ENCODE measurements around the gene GRIN2C. TPM values are rescaled to one million over a fixed set of nuclear protein-coding genes. Genes with fewer than 3 reads are reported as not detected.
"Not testable (repeated sequence)": the region's sequence is repeated elsewhere in the genome, so short reads cannot be mapped to it uniquely, and the experiment has no call there.

GRIN2C gene
- 0.98 TPM for total RNA-seq

DNA sequence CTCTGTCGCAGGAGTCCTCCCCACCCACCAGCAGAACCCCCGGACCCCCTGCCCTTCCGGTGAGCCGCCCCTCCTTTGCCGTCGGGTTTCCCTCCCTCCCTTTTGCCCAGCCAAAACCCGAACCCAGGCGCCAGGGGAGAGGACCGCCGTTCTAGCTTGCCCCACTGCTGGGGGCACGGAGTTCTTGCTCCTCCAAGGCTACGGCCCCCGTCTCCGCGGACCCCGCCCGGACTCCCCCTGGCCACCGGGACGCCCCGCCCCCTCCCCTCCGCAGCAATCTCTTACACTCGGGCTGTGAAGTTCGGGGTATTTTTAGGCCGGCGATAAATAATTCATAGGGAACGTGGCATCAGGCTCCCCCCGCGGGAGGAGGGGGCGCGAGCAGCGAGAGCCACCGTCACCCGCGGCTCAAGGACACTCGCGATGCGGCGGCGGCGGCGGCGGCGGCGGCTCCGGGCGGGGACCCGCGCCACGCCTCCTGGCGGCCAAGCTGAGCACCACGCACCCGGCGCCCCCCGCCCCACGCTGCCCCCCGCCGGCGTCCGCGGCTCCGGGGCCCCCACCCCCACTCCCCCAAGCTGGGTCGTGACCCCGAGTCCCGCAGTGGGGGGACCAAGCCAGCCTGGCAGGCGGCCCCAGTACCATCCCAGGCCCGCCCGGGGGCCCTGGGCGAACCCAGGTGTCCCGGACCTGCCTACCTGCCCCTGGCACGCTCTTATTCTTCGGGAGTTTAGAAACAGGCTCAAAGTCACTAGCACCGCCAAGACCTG is at the start of gene GRIN2C:
Gene GRIN2C, minus strand, starts transcription at position 427 of the 770 bp plus-strand sequence. CDS start 4,793 bp downstream, outside the sequence.
- no peak for DNase-seq (ENCODE audit: low spot score)
- no peak for ATAC-seq
- intact Hi-C loops (cut with DNase I), result no loop called here

DNA sequence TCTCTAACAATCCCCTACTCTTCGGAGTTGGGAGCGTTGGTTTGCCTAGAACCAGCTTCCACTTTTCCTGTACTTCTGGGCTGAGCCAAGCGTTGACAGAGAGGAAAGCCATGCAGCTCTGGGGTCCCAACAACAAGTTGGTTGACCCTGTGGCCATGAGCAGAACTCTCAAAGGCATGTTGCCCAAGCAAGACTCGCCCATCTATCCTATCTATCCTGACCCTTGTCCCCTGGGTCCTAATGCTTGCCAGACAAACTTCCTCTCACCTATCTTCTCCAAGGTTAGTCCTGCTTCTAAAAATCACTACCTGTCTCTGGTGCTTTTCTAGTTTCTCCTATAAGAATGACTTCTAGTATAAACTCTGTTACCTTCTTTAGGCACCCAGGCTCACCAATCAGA is 49.4 kb upstream of the GRIN2C start:
- DNase-seq (ENCODE audit: low spot score); intact Hi-C loops (cut with DNase I); ATAC-seq: not testable (repeated sequence)

DNA sequence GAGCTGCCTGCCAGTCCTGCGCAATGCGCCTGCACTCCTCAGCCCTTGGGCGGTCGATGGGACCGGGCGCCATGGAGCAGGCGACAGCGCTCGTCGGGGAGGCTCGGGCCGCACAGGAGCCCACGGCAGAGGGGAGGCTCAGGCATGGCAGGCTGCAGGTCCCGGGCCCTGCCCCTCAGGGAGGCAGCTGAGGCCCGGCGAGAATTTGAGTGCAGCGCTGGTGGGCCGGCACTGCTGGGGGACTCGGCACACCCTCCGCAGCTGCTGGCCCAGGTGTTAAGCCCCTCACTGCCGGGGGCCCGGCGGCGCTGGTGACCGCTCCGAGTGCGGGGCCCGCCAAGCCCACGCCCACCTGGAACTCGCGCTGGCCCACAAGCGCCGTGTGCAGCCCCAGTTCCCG is 47.3 kb upstream of the GRIN2C start:
- ATAC-seq, result no peak
- intact Hi-C loops (cut with DNase I), result no loop called here
- DNase-seq (ENCODE audit: low spot score), result no peak

DNA sequence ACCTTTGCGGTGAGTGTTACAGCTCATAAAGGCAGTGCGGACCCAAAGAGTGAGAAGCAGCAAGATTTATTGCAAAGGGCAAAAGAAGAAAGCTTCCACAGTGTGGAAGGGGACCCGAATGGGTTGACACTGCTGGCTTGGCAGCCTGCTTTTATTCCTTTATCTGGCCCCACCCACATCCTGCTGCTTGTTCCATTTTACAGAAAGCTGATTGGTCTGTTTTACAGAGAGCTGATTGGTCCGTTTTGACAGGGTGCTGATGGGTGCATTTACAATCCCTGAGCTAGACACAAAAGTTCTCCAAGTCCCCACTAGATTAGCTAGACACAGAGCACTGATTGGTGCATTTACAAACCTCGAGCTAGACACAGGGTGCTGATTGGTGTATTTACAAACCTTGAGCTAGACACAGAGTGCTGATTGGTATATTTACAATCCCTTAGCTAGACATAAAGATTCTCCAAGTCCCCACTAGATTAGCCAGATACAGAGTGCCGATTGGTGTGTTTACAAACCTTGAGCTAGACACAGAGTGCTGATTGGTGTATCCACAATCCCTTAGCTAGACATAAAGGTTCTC is 46.6 kb upstream of the GRIN2C start:
- ATAC-seq; intact Hi-C loops (cut with DNase I); DNase-seq (ENCODE audit: low spot score): not testable (repeated sequence)

DNA sequence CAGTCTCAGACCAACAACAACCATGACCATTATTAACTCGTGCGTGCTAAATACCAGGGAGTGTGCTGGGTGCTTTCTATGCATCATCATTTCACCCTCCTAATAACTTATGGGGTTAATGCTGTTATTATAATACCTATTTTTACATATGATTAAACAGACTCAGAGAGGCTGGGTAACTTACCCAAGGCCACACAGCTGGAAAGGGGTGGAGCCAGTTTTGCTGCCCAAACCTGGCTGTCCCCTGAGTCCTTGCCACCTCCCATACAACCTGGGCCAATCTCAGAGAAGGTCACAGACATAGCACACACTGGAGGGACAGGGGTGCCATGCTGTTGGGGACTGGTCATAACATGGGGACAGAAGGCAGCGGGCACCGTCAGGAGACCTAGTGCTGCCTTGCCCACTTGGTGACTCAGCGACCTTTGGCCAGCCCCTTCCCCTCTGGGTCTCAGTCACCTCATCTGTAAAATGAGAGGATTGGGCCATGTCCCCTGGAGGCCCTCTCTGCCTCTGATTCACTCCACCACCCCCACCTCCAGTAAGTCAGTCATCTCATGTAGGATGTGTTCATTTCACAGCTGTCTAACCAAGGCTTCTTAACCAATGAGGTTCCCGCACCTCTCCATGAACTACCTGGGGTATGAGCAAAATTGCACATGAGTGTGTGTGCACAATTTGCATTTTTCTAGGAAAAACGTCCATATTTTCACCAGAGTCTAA is 45.2 kb upstream of the GRIN2C start:
- intact Hi-C loops (cut with DNase I), result no loop called here
- no peak for ATAC-seq

DNA sequence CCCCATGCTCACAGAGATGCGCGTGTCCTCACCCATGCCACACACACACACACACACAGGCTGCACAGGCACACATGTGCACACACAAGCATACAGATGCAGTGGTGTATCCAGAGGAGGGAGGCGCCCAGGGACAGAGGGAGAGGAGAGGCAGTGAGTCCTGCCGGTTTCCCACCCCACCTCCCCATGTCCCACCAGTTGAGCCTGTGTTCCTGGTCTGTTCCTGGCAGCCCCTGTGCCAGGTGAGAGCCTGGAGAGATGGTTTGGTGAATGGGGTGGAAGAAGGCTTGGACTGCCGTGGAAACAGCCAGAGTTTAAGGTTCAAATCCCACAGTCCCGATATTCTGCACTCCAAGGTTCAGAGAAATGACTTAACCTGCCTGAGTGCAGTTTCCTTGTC is 44.0 kb upstream of the GRIN2C start:
- intact Hi-C loops (cut with DNase I), result no loop called here
- DNase-seq (ENCODE audit: low spot score) (no peak), ATAC-seq (no peak)

More for the DNA sequence above, 45.2 kb upstream of the GRIN2C start:
- DNase-seq (ENCODE audit: low spot score), result no peak

DNA sequence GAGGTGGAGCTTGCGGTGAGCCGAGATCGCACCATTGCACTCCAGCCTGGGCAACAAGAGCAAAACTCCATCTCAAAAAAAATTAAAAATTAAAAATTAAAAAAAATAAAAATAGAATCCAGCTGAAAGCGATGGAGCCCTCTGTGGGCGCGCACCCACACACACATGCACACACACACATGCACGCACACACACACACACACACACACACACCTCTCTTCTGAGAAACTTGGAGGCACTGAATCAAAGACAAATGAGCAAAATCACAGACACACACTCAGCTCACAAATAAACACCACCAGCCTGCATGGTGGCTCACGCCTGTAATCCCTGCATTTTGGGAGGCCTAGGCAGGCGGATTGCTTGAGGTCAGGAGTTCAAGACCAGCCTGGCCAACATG is 43.3 kb upstream of the GRIN2C start:
- intact Hi-C loops (cut with DNase I), result no loop called here
- ATAC-seq, result no peak
- no peak for DNase-seq (ENCODE audit: low spot score)

DNA sequence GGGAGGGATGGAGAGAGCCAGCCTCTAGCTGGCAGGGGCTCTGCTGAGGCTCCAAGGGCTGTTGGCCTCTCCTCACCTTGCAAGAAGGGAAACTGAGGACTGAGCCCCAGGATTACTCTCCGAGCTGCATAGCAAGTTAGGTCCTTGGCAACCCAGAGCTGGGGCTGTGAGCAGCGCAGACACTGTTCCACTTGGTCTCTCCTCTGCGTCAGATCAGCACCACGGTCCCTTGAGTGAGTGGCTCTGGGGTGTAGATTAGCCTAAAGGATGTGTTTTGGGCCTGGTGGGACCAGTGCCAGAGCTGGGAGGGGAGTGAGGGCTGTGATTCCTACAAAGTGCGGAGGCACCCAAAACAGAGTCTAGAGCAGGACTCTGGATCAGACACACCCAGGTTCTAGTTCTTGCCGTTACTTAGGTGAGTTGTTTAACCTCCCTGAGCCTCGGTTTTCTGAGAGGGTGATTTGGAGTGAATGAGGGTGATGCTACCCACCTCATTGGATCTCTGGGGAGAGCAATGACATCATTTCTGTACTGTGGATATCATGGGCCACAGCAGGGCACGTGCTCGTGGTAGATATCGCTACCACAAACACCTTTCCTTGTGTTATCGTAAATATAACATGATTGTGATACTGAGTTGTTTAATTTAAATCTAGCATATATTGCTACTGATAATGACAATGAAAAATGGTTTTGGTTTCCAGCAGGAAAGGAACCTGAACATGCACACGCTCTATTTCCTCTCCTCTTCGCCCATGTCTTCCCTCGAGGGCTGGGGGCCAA is 41.9 kb upstream of the GRIN2C start:
- intact Hi-C loops (cut with DNase I), result no loop called here
- no peak for DNase-seq (ENCODE audit: low spot score)
- ATAC-seq, result no peak

DNA sequence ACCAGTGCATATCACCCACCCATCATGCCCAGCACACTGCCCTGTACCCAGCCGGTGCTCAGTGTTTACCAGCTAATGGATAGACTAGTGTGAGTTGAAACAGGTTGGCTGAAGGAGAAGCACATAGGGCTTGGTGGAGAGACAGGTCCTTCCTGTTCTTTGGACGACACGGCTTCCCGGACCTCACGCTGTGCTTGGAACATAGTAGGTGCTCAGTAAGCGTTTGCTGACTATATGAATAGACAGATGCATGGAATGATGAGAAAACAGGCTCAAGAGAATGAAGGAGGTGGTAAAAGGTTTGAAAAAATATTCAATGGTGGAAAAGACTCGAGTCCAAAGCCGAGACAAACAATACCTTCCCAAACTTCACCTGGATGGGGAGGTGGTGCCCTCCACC is 40.5 kb upstream of the GRIN2C start:
- DNase-seq (ENCODE audit: low spot score) (no peak), ATAC-seq (no peak)
- intact Hi-C loops (cut with DNase I), result no loop called here

DNA sequence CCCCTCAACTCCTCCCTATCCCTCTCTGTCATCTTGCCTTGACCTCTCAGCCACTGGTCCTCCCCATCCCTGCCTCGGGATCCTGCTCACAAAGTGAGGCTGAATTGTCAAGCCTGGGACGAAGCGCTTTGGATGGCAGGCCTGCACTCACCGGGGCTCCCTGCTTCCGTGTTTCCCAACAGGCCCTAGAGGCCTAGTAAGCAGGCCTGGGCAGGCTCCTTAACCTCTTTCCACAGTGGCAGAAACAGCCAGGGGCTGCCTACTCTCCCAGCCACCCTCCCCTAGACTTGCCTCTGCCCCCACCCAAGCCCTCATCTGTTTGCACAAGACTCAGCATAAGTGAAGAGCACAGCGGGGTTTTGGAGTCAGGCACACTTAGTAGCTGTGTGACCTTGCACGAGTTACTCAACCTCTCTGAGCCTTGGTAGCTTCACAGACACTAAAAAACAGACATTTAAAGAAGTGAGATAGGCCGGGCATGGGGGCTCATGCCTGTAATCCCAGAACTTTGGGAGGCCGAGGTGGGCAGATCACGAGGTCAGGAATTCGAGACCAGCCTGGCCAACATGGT is 38.8 kb upstream of the GRIN2C start:
- no peak for DNase-seq (ENCODE audit: low spot score)
- no peak for ATAC-seq
- intact Hi-C loops (cut with DNase I), result no loop called here

DNA sequence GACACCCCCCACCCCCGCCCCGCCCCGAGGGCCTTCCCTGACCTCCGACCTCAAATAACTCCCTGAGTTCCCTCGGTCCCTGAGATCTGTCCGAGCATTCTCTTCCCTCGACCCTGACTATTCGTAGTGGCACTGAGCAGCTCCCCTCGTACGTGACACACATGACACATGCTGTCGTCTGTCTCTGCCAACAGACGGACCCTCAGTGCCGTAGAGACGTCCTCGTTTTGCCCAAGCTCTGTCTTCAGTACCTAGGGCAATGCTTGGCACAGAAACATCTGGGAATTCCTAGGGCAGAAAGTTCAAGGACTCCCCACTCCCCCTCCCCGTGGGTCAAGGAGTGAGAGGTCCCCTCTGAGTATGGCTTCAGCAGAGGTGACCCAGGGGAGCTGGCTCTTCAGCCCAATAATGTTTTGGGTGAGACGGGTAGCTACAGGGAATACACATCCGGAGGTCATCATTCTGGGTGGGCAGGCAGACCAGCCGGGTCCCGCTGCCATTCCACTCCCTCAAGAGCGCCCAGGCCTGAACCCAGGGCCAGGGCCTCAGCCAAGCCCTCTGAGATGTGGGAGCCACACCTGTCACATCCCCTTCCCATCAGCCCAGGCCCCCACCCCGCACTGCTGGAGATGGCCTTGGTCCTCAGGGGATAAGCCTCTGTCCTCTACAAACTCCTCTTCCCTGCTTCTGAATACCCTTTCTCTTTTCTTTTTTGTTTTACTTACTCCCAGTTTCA is 34.4 kb upstream of the GRIN2C start:
- ATAC-seq, result no peak
- DNase-seq (ENCODE audit: low spot score), result no peak
- intact Hi-C loops (cut with DNase I), result loop anchor here (5.0 kb wide), 1 partner anchor 937 kb away; no protein-coding TSS in a partner anchor

DNA sequence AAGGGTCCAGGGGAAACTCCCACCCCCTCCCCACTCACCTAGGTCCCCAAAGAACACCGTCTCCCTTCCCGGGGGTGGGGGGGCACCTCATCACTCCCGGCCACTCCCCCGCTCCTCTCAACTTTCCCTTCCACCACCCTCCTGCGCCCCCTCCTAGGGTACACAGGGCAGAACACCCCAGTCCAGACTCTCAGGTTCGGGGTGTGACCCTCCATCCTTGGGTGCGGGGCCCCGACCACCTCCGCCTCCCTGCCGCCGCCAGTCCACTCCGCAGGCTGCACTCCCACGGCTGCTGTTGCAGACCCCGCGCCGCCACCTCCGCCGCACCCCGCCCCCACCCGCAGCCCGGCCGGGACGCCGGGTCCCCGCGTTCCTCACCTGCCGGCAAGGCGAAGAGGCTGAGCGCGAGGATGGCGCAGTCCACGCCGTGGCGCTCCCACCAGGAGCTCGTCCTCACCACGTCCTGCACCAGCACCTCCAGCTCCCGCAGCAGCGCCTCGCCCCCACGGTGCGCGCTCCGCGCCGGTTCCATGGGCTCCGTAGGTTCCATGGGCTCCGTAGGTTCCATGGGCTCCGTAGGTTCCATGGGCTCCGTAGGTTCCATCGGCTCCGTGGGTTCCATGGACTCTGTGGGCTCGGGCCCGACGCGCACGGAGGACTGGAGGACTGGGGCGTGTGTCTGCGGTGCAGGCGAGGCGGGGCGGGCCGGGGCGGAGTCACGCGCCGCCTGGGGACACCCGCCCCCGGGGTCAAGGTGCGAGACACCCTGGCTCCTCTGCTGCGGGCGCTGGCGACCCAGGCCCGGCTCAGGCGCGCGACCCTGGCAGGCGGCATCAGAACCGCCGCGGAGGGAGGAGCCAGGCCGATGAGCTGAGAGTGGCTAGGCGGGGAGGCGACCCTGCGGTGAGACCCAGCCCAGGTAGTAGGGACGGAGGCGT is 33.6 kb upstream of the GRIN2C start, which contains the start of gene FADS6:
Gene FADS6, minus strand, starts transcription at position 660 of the 938 bp plus-strand sequence. Its CDS starts 38 bp downstream, at position 622.
- ATAC-seq, result no peak
- intact Hi-C loops (cut with DNase I), result loop anchor here (5.0 kb wide), 1 partner anchor 936 kb away; no protein-coding TSS in a partner anchor

DNA sequence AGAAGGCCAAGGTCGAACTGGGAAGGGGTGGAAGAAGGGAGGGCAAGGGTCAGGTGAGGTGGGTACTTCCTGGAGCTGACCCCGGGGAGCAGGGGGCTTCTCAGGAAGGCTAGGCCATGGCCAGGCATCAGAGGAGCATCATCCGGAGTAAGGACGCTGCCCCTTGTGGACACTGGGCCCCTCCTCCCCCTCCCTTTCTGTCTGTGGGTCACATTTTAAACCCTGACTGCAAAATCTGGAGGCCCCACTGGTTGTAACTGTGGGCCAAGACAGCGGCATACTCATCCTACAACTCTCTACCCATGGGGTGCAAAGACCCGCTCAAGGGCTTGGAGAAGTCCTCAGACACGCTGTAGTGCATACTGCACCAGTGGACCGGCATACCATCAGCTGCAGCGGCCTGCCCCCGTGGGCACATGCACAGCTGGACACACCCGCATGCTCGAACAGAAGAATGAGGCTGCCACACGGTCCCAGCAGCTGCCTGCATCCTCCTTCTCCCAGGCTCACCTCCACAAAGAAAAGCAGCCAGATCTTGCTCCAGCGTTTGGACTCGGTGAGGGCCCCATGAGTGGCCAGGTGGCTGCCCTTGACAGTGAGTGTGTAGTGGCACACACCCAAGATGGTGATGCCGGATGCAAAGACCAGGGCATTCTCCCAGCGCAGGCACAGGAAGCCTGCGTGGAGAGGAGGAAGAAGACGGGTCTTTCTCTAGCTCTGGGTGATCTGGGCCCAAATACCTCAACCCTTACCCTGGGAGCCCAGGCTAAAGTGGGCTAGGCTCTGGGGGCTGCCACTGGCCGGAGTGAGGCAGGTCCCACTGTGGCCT is 32.5 kb upstream of the GRIN2C start:
- peak; percentile 30 for ATAC-seq
- intact Hi-C loops (cut with DNase I), result loop anchor here (5.0 kb wide), 1 partner anchor 935 kb away; no protein-coding TSS in a partner anchor
- no peak for DNase-seq (ENCODE audit: low spot score)

More for the DNA sequence above, 33.6 kb upstream of the GRIN2C start, which contains the start of gene FADS6:
- no peak for DNase-seq (ENCODE audit: low spot score)

DNA sequence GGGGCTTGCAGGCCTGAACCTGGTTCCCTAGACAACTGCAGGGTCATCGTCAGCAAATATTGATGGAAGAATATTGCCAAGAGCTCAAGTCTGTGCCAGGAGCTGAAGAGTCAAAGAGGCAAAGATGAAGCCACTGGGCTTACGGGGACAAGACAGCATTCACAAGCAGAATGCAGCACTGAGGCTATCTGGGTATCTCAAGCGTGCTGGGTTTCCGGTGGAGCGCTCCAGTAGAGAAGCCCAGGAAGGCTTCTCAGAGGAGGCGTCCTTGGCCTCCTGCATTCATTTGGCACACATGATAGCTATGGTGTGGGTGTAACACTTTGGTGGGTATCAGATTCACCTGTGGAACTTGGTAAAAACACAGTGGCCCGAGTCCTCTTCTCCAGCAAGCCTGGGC is 30.9 kb upstream of the GRIN2C start:
- intact Hi-C loops (cut with DNase I), result loop anchor here (5.0 kb wide), 1 partner anchor 933 kb away; no protein-coding TSS in a partner anchor
- no peak for DNase-seq (ENCODE audit: low spot score)
- no peak for ATAC-seq

DNA sequence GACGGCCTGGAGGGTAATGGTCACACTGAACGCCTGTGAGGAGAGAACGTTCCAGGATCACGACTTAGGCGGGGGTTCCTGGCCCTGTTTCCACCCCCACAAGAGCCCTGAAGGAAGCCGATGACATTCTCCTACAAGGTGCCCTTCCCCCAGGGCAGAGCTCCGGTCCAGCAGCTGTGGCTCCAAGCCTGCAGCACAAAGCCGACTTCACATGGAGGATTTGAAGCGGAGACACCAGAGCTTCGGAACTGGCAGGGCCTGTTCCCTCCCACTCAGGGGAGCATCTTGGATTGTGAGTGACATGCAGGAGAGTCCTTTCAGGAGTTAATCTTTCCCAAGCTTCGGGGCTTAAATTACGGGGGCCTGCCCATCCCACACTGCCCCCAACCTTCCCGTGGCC is 28.8 kb upstream of the GRIN2C start:
- ATAC-seq, result no peak
- intact Hi-C loops (cut with DNase I), result no loop called here

DNA sequence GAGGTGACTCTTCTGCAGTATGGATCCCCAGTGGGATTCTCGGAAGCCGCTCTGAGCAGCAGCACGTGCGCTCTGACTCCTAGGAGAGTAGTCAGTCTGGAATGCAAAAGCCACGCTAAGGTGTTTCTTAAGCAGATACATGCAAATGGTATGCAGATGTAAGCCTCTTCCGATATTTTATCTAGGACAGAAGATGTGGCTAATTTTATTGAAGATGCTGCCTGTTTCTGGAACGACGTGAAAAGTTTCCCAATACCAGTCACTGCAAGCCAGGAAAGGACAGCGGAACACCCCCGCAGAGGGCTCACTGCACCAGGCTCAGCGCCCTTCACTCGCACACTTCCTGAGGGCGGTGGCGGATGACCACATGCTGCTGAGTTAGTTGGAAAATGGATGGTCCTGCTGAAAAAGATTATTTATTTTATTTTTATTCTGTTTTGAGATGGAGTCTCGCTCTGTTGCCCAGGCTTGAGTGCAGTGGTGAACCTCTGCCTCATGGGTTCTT is 23.6 kb upstream of the GRIN2C start:
- ATAC-seq, result no peak
- intact Hi-C loops (cut with DNase I), result no loop called here
- no peak for DNase-seq (ENCODE audit: low spot score)

More for the DNA sequence above, 28.8 kb upstream of the GRIN2C start:
- no peak for DNase-seq (ENCODE audit: low spot score)

All from sciatic nerve (tissue), 2 donors.